ENCODE data around the gene WNK1.

- TF ChIP-seq CTCF (IDR thresholded peaks at IDR 0.05) (no peak), POLR2AphosphoS5 (IDR thresholded peaks at IDR 0.05) (no peak)
Measured at GRCh38 chr12:740921-741320, 11.5 kb upstream of the WNK1 start.
